HEK293T (cell line): ENCODE measurements around the gene KCNQ5.

Experiments used
- ELF4 ChIP-seq: fragments of 450-650 bp; IDR thresholded peaks from 2 replicates; pipeline ENCODE4 v1.6.1; 2017; ENCODE audit warnings: antibody characterized with exemption
- FOXA1 ChIP-seq: fragments of 450-650 bp; IDR thresholded peaks from 2 replicates; pipeline ENCODE4 v1.6.1; 2016; ENCODE audit warnings: mild to moderate bottlenecking
- FOXK2 ChIP-seq: fragments of 450-650 bp; IDR thresholded peaks from 2 replicates; pipeline ENCODE4 v1.6.1; 2016; ENCODE audit warnings: mild to moderate bottlenecking
- HDGF ChIP-seq: fragments of 450-650 bp; IDR thresholded peaks from 2 replicates; pipeline ENCODE4 v1.6.1; 2017; ENCODE audit warnings: antibody characterized with exemption, borderline replicate concordance
- NFRKB ChIP-seq: fragments of 450-650 bp; IDR thresholded peaks from 2 replicates; pipeline ENCODE4 v1.6.1; 2016; ENCODE audit warnings: mild to moderate bottlenecking, moderate library complexity
- SUZ12 ChIP-seq: fragments of 450-650 bp; IDR thresholded peaks from 2 replicates; pipeline ENCODE4 v1.6.1; 2016; ENCODE audit warnings: mild to moderate bottlenecking
- TARDBP ChIP-seq: fragments of 450-650 bp; IDR thresholded peaks from 2 replicates; pipeline ENCODE4 v1.6.1; 2016
- ZNF384 ChIP-seq: fragments of 450-650 bp; IDR thresholded peaks from 2 replicates; pipeline ENCODE4 v1.6.1; 2016
- TF ChIP-seq, protein P1 (sequence below): fragments of 450-650 bp; IDR thresholded peaks from 2 replicates; pipeline ENCODE4 v1.6.1; 2016

DNA sequence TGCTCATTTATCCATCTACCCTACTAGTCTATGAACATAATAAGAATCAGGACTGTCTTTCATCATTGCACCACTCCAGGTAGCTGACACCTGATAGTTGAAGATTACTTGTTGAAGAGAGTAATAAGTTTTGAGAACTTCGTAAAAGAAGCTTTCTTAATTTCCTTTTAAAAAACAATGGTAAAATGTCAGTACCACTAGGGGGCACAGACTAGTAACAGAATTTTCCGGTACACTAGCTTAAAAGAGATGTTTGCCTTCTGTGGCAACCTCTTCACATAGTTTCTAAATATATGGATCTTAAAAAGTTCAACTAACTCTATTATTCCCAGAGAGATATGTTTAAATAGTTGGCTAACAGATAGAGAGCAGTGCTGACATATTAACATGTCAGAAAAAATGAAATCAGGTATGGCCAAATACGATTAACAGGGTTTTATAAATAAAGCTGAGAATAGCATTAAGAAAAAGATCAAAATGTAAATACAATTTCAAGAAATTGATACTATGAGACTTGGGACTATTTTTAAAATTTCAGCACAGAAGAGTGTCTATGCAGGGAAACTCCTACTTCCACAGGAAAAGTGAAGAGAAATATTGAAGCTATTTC lies 5.4 kb upstream of the KCNQ5 start:
- TF ChIP-seq SUZ12 (no peak), FOXK2 (no peak), NFRKB (no peak), FOXA1 (no peak), TARDBP (no peak), HDGF (no peak), ZNF384 (no peak), ELF4 (no peak)
- TF ChIP-seq, protein P1, sequence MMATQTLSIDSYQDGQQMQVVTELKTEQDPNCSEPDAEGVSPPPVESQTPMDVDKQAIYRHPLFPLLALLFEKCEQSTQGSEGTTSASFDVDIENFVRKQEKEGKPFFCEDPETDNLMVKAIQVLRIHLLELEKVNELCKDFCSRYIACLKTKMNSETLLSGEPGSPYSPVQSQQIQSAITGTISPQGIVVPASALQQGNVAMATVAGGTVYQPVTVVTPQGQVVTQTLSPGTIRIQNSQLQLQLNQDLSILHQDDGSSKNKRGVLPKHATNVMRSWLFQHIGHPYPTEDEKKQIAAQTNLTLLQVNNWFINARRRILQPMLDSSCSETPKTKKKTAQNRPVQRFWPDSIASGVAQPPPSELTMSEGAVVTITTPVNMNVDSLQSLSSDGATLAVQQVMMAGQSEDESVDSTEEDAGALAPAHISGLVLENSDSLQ: no peak
